PC-9 (cell line): ENCODE results near the gene DMRTA2. TPM values are rescaled to one million over a fixed set of nuclear protein-coding genes. Genes with fewer than 3 reads are reported as not detected.

Experiments used
- BruUV-seq: library from RNA; stranded (reverse); fragments of 400-500 nt; replicated peaks from 2 replicates; lab custom pipeline; 2021; lab: Mats Ljungman, UMichigan
- CTCF ChIA-PET: fragments of 300-600 bp; sonication (Branson Sonifier 250); formaldehyde crosslinking; loops from one replicate; lab custom pipeline; 2022; ENCODE audit warnings: antibody characterized with exemption; lab: Charles Lee
- POLR2A ChIA-PET: fragments of 300-600 bp; sonication (Branson Sonifier 250); formaldehyde crosslinking; loops from one replicate; lab custom pipeline; 2022; ENCODE audit warnings: antibody characterized with exemption; ENCODE audit not compliant: unreplicated experiment; lab: Charles Lee
- DNase-seq, 2 experiments: peaks; one replicate each; pipeline versions ENCODE4 v3.0.0 to v3.0.0-alpha.2; 2015 to 2022; ENCODE audit warnings: mixed read lengths in 1 of 2
- H2AFZ ChIP-seq: fragments of 200-600 bp; sonication (generic); 2 replicates; pipeline ENCODE4 v1.8.1; 2017; ENCODE audit warnings: antibody characterized with exemption
- H3F3A ChIP-seq: fragments of 200-600 bp; sonication (generic); 2 replicates; pipeline ENCODE4 v1.8.1; 2017; ENCODE audit warnings: antibody characterized with exemption, mild to moderate bottlenecking, low read depth; ENCODE audit not compliant: insufficient read depth
- H3K27ac ChIP-seq: fragments of 200-600 bp; sonication (generic); 2 replicates; pipeline ENCODE4 v1.6.1; 2016; ENCODE audit warnings: mixed run types
- H3K27me3 ChIP-seq: fragments of 200-600 bp; sonication (generic); 2 replicates; pipeline ENCODE4 v1.6.1; 2016; ENCODE audit warnings: low read depth, mixed run types; ENCODE audit not compliant: insufficient read depth
- H3K36me3 ChIP-seq: fragments of 200-600 bp; sonication (generic); 2 replicates; pipeline ENCODE4 v1.6.1; 2016; ENCODE audit warnings: low read depth, mixed run types
- H3K4me1 ChIP-seq: fragments of 200-600 bp; sonication (generic); replicated peaks from 2 replicates; pipeline ENCODE4 v1.6.1; 2016; ENCODE audit warnings: mixed run types; ENCODE audit not compliant: insufficient read depth
- H3K4me2 ChIP-seq: fragments of 200-600 bp; sonication (generic); 2 replicates; pipeline ENCODE4 v1.6.1; 2017; ENCODE audit warnings: mixed run types
- H3K4me3 ChIP-seq: fragments of 200-600 bp; sonication (generic); 2 replicates; pipeline ENCODE4 v1.6.1; 2016; ENCODE audit warnings: mixed run types
- H3K79me2 ChIP-seq: fragments of 200-600 bp; sonication (generic); 2 replicates; pipeline ENCODE4 v1.6.1; 2017; ENCODE audit warnings: low read depth, mixed run types
- H3K9me2 ChIP-seq: fragments of 200-600 bp; sonication (generic); 2 replicates; pipeline ENCODE4 v1.8.1; 2017; ENCODE audit warnings: mild to moderate bottlenecking; ENCODE audit not compliant: insufficient read depth
- H3K9me3 ChIP-seq: fragments of 200-600 bp; sonication (generic); 2 replicates; pipeline ENCODE4 v1.8.1; 2016; ENCODE audit warnings: low read depth; ENCODE audit not compliant: insufficient read depth
- H4K20me1 ChIP-seq: fragments of 200-600 bp; sonication (generic); 2 replicates; pipeline ENCODE4 v1.8.1; 2017; ENCODE audit not compliant: insufficient read depth
- CTCF ChIP-seq: fragments of 200-600 bp; sonication (generic); conservative IDR thresholded peaks from 2 replicates; pipeline ENCODE4 v1.6.1; 2017; ENCODE audit warnings: mixed run types, antibody characterized with exemption, mild to moderate bottlenecking, moderate library complexity
- EZH2 ChIP-seq: fragments of 200-600 bp; sonication (generic); IDR thresholded peaks from 2 replicates; pipeline ENCODE4 v1.8.0; 2017; ENCODE audit warnings: antibody characterized with exemption, low read depth
- intact Hi-C: fragments of 100-400 bp; cut with micrococcal nuclease; formaldehyde crosslinking; loops from one replicate; pipeline ENCODE4 v1.10.0; 2022; ENCODE audit not compliant: unreplicated experiment
- total RNA-seq: library from RNA; stranded (reverse); gene quantifications from 2 replicates; pipeline ENCODE4 v1.2.3, GENCODE V29; 2021

Gene DMRTA2
- total RNA-seq, 1 experiment from 2014 or later = not detected

- Histone ChIP-seq H3K27ac (no peak overlapping the region), H3K4me2 (no peak overlapping the region), H3K9me3 (no peaks in the 10 kb centered on the region), H3F3A (no peaks in the 10 kb centered on the region), H2AFZ (no peak overlapping the region), H3K79me2 (no peaks in the 10 kb centered on the region), H3K9me2 (no peaks in the 10 kb centered on the region), H3K4me3 (no peak overlapping the region), H3K27me3 (no peaks in the 10 kb centered on the region), H3K4me1 (no peaks in the 10 kb centered on the region), H4K20me1 (no peaks in the 10 kb centered on the region), H3K36me3 (no peaks in the 10 kb centered on the region)
- intact Hi-C loops = no loop called here
- TF ChIP-seq CTCF (no peak), EZH2 (no peak)
- no peak for DNase-seq
- CTCF ChIA-PET = no interaction called here
- POLR2A ChIA-PET = no interaction called here
- BruUV-seq = no TSS peak
Measured at GRCh38 chr1:50441183-50441582, 17.9 kb upstream of the DMRTA2 start.

DNA sequence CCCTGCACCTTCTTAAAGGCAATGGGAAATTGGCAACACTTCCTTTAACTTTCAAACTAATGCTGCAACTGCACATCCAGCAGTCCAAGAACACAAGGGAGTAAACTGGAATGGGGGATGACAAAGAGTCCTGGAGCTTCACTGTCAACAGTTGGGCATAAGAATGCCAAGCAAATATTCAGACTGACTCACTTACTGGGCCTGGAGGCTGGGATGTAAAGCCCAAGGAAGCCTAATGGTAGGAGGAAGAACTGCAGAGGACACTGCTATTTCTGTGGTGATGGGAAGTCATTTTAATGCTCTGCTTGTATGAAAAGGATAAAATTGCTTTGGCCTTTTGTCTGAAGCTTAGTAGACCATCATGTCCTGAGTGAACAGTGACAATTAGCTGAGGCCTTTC, 15.7 kb upstream of the DMRTA2 start:
- Histone ChIP-seq H3K27ac (no peak overlapping the region), H3F3A (no peaks in the 10 kb centered on the region), H2AFZ (no peak overlapping the region), H3K9me3 (no peaks in the 10 kb centered on the region), H3K4me2 (no peak overlapping the region), H3K9me2 (no peaks in the 10 kb centered on the region), H3K4me3 (no peak overlapping the region), H4K20me1 (no peaks in the 10 kb centered on the region), H3K79me2 (no peaks in the 10 kb centered on the region), H3K36me3 (no peaks in the 10 kb centered on the region), H3K27me3 (no peaks in the 10 kb centered on the region), H3K4me1 (no peaks in the 10 kb centered on the region)
- intact Hi-C loops = no loop called here
- TF ChIP-seq EZH2 (no peak), CTCF (no peak)
- ChIA-PET CTCF (no interaction called here), POLR2A (no interaction called here)
- no TSS peak for BruUV-seq
- DNase-seq = no peak

- Histone ChIP-seq H3K4me1 (no peaks in the 10 kb centered on the region), H3K27ac (no peak overlapping the region), H3K9me2 (no peaks in the 10 kb centered on the region), H3K9me3 (no peaks in the 10 kb centered on the region), H3K4me2 (no peak overlapping the region), H3F3A (no peaks in the 10 kb centered on the region), H3K79me2 (no peaks in the 10 kb centered on the region), H3K4me3 (no peak overlapping the region), H2AFZ (no peak overlapping the region), H3K36me3 (no peaks in the 10 kb centered on the region), H3K27me3 (no peaks in the 10 kb centered on the region), H4K20me1 (no peaks in the 10 kb centered on the region)
- CTCF ChIA-PET = no interaction called here
- TF ChIP-seq CTCF = no peak
- no peak for TF ChIP-seq EZH2
- no TSS peak for BruUV-seq
- DNase-seq = no peak
- POLR2A ChIA-PET = no interaction called here
- intact Hi-C loops = no loop called here
Measured at GRCh38 chr1:50436489-50436888, 13.2 kb upstream of the DMRTA2 start.
